Activated CD4-positive, alpha-beta T cell treated with anti-CD3 and anti-CD28 coated beads, Interleukin-2, amount 10 ng/mL, durations not matched to agents 7 days and 5 days (primary cell): ENCODE measurements around the gene FAT2. TPM values are rescaled to one million over a fixed set of nuclear protein-coding genes. Genes with fewer than 3 reads are reported as not detected.
"Not testable (repeated sequence)": the region's sequence is repeated elsewhere in the genome, so short reads cannot be mapped to it uniquely, and the experiment has no call there.

Source experiments
- CTCF ChIA-PET: fragments of 350-600 bp; sonication (Branson Sonifier 250); formaldehyde crosslinking; loops from one replicate; lab custom pipeline; 2021; ENCODE audit warnings: antibody characterized with exemption; lab: Charles Lee
- POLR2A ChIA-PET: fragments of 350-600 bp; sonication (Branson Sonifier 250); formaldehyde crosslinking; loops from one replicate; lab custom pipeline; 2021; ENCODE audit warnings: antibody characterized with exemption; lab: Charles Lee
- DNase-seq: peaks from one replicate; pipeline ENCODE4 v3.0.0-alpha.2; 2020
- H3K27ac Mint-ChIP-seq: one replicate; pipeline ENCODE4 v1.8.0; 2021; ENCODE audit warnings: mild to moderate bottlenecking, moderate library complexity, mixed read lengths
- H3K27me3 Mint-ChIP-seq: one replicate; pipeline ENCODE4 v1.8.0; 2021; ENCODE audit warnings: mixed read lengths
- H3K36me3 Mint-ChIP-seq: one replicate; pipeline ENCODE4 v1.8.0; 2021; ENCODE audit warnings: low read depth, mixed read lengths
- H3K4me1 Mint-ChIP-seq: one replicate; pipeline ENCODE4 v1.8.0; 2021; ENCODE audit warnings: mixed read lengths
- H3K4me3 Mint-ChIP-seq: one replicate; pipeline ENCODE4 v1.8.0; 2021; ENCODE audit warnings: mild to moderate bottlenecking, moderate library complexity, mixed read lengths
- H3K9me3 Mint-ChIP-seq: one replicate; pipeline ENCODE4 v1.8.0; 2021; ENCODE audit warnings: mixed read lengths
- total RNA-seq, 2 experiments: library from RNA; stranded (reverse); gene quantifications; one replicate each; pipeline ENCODE4 v1.2.3, GENCODE V29; 2021

Gene FAT2
- total RNA-seq, 2 experiments from 2014 or later: not detected

DNA sequence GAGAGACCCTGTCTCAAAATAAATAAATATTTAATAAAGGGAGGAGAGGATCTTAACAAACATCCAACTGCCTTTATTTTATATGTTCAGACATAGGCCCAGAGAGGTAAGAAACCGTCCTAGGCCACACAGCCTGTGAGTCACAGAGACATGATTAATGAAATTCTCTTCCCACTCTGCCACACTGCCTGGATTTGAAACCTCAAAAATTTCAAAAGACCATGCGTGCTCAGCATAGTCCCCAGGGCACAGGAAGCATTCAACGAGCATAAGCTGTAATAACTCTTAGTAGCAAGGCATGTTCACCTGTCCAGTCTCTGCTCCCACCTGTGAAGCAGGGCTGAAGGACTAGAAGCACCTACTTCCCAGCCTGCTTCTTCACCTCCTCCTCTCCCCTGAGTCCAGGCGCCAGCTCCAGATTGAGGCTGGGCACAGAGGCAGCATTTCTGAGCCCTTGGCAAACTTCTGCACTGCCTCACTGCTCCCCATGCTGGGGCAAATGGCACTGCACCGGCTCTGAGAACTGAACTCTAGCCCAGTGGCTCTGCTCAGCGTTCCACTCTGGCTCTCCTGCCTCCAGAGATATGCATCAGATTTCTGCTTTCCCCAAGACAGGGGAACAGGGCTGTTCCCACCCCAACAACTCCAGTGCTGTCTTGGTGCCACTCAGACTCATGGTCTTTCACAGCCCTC, 1.1 kb downstream of the FAT2 start:
- H3K27ac Mint-ChIP-seq: no peak overlapping the region
- H3K4me1 Mint-ChIP-seq: no peaks in the 10 kb centered on the region
- ChIA-PET POLR2A (no interaction called here), CTCF (interaction anchor here (1.6 kb wide), 1 partner anchor 24 kb away, joined by 3 read pairs; no protein-coding TSS in a partner anchor)
- no peaks in the 10 kb centered on the region for H3K36me3 Mint-ChIP-seq
- DNase-seq: no peak
- no peaks in the 10 kb centered on the region for H3K27me3 Mint-ChIP-seq
- no peaks in the 10 kb centered on the region for H3K9me3 Mint-ChIP-seq
- no peak overlapping the region for H3K4me3 Mint-ChIP-seq

DNA sequence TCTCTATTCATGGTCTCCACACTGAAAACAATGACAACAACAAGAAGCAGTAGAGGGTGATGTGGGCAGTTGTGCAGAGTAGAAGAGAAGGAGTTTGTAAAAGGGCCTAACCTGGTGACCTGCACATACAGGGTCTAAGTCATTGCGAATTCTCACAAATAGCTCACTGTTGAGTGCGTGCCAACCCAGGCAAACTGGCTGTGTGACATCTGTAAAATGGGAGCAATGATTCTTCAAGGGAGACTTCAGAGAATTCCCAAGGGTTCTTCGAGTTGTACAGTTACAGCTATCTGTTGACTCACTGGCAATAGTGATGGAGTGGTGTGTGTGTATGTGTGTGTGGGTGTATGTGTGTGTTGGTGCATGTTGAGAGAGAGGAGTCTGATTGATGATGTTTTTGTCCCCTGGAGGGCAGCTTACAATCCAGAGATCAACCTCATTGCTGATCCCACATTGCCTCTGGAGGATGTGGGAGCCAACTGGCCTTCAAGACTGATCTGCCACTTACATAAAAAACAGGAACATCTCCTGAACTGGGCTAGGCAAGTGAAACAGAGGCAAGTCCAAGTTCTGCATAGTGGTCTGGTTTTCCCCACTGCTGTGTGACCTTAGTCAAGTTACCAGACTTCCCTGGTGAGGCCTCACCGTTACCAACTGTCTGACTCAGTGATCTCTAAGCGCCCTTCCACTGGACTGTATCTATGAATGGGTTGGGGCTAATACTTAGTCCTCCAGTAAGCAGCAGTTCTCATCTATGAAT, 3.2 kb downstream of the FAT2 start:
- Mint-ChIP-seq H3K27me3 (no peaks in the 10 kb centered on the region), H3K4me1 (no peaks in the 10 kb centered on the region), H3K9me3 (no peaks in the 10 kb centered on the region), H3K27ac (no peak overlapping the region), H3K4me3 (no peak overlapping the region), H3K36me3 (no peaks in the 10 kb centered on the region)
- CTCF ChIA-PET: interaction anchor here (0.7 to 1.0 kb wide), 2 partner anchors 9 to 272 kb away, joined by 3 read pairs; no protein-coding TSS in a partner anchor
- POLR2A ChIA-PET: no interaction called here
- DNase-seq: no peak

DNA sequence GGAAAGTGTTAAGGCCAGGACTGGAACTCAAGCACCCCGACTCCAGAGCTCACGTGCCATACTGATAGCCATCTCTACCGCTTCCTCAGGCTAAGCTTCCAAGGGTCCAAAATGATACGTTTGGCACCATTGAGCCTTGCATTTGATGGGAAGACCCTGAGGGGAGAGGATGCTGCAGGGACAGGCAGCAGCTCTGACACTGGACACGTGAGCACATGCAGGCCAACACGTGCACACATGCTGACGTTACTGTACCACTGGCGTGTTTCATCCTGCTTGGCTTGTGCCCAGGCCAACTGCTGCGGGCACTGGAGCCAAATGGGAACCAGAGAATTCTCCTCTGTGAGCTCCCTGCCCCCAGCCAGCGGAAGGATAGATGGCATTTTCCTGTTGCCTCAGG, 5.2 kb downstream of the FAT2 start:
- CTCF ChIA-PET: interaction anchor here (0.6 to 1.2 kb wide), 2 partner anchors 13 to 401 kb away, joined by 4 read pairs; no protein-coding TSS in a partner anchor
- Mint-ChIP-seq H3K36me3 (no peaks in the 10 kb centered on the region), H3K27me3 (no peaks in the 10 kb centered on the region), H3K27ac (no peak overlapping the region), H3K4me1 (no peaks in the 10 kb centered on the region), H3K9me3 (no peaks in the 10 kb centered on the region), H3K4me3 (no peak overlapping the region)
- no peak for DNase-seq
- POLR2A ChIA-PET: interaction anchor here (0.7 kb wide), 1 partner anchor 8 kb away, joined by 3 read pairs; no protein-coding TSS in a partner anchor

DNA sequence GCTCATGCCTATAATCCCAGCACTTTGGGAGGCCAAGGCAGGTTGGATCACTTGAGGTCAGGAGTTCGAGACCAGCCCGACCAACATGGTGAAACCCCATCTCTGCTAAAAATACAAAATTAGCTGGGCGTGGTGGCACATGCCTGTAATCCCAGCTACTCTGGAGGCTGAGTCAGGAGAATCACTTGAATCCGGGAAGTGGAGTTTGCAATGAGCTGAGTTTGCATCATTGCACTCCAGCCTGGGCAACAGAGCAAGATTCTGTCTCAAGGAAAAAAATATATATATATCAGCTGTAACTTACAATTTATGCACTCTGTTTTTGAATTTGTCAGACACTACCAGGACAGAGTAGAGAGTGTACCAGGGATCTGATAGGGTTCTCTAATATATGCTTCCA, 5.8 kb downstream of the FAT2 start:
- ChIA-PET POLR2A (interaction anchor here (0.7 kb wide), 1 partner anchor 8 kb away, joined by 3 read pairs; no protein-coding TSS in a partner anchor), CTCF (interaction anchor here (0.7 to 1.2 kb wide), 2 partner anchors 13 to 520 kb away, joined by 3 to 4 read pairs; no protein-coding TSS in a partner anchor)
- H3K4me1 Mint-ChIP-seq, H3K36me3 Mint-ChIP-seq, DNase-seq, H3K27ac Mint-ChIP-seq, H3K9me3 Mint-ChIP-seq, H3K4me3 Mint-ChIP-seq, H3K27me3 Mint-ChIP-seq: not testable (repeated sequence)

DNA sequence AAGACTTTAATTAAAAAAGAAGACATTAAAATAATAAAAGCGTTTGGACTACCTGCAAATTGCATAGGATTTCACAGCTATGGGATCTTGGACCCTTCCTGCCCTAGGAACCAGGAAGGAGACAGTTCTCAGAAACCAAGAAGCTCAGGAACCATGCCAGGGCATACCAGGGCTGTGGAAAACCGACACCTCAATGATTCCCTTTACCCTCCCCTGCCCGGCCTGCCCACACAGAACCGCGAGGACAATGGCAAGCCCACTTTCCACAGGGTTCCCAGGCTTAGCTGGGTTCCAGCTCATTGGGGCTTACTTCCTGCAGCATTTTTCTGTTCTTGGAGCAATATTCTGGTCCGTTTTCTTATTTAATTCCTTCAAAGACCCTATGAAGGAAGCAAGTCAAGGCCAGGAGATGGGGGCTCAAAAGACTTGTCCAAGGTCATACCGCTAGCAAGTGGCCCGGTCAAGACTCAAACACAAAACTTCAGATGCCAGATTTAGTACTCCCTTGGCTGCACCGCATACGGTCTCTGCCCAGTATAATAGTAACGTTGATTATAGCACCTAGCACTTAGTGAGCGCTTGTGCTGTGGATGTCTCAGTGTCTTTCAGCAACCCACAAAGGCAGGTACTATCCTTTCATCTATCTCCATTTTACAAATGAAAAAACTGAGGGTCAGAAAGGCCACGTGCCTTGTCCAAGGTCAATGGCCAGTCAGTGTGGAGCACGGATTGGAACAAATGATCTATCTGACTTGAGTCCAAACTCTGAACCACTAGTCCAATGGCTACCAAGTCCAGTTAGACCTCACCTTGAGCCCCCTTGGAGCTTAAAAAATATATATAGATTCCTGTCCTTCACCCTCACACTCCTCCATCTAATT, 6.8 kb downstream of the FAT2 start:
- POLR2A ChIA-PET: no interaction called here
- CTCF ChIA-PET: no interaction called here

DNA sequence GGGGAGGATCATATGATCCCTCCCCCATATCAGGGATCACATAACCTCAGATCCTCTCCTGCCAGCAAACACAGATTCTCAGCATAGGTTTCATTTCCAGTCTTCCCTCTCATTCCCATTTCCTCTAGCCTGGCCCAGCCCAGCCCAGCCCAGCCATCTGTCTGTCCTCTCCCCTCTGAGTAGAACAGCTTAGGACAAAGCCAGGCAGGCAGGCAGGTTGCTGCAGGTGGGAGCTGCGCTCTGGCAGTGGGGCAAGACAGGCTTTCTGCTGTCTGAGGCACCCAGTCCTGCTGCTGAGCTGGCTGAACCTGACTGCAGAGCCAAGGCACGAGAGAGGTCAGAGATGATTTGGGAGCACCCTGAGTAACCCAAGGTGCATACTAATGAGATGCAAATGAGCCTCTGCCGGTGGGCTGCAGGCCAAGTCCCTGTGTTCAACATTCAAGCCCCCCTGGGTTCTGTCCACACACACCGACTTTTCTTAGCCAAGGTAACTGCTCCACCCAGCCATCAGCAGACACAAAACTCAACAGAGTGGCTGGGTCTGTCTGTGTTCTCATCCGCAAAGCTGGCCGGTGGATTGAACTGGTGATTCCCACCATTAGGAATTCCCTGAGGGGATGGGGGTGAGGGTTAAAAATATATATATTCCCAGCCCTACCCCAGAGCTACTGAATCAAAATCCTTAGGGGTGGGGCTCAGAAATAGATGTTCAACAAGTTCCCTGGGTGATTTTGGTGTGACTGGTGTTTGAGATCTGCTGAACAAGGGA, 9.1 kb downstream of the FAT2 start:
- DNase-seq: no peak
- no peaks in the 10 kb centered on the region for H3K27me3 Mint-ChIP-seq
- CTCF ChIA-PET: no interaction called here
- peaks cover 7% of the 10 kb centered on the region for H3K4me1 Mint-ChIP-seq
- no peaks in the 10 kb centered on the region for H3K9me3 Mint-ChIP-seq
- no peaks in the 10 kb centered on the region for H3K36me3 Mint-ChIP-seq
- POLR2A ChIA-PET: no interaction called here
- no peak overlapping the region for H3K4me3 Mint-ChIP-seq
- no peak overlapping the region for H3K27ac Mint-ChIP-seq

More for the DNA sequence above, 6.8 kb downstream of the FAT2 start:
- no peaks in the 10 kb centered on the region for H3K4me1 Mint-ChIP-seq
- H3K9me3 Mint-ChIP-seq: no peaks in the 10 kb centered on the region
- H3K27me3 Mint-ChIP-seq: no peaks in the 10 kb centered on the region
- H3K27ac Mint-ChIP-seq: no peak overlapping the region
- no peak for DNase-seq
- H3K4me3 Mint-ChIP-seq: no peak overlapping the region
- no peaks in the 10 kb centered on the region for H3K36me3 Mint-ChIP-seq

DNA sequence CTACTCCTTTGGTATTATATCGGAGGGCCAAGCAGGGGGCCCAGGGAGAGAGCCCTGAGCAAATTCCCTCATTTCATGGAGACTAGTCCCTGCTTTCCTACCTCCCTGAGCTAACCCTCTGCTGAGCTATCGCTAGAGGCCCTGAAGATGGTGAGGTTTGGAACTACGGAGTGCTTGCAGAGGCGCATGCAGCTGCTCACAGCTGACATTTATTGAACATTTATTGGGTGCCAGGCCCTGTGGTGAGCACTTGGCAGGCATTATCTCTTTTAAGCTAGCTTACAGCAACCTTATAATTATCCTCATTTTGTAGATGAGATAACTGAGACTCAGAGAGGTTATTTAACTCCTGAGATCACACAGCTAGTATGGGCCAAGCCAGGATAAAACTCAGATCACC, 9.8 kb downstream of the FAT2 start:
- no peaks in the 10 kb centered on the region for H3K27me3 Mint-ChIP-seq
- peaks cover 8% of the 10 kb centered on the region for H3K4me1 Mint-ChIP-seq
- DNase-seq: no peak
- no peak overlapping the region for H3K27ac Mint-ChIP-seq
- CTCF ChIA-PET: no interaction called here
- POLR2A ChIA-PET: no interaction called here
- H3K4me3 Mint-ChIP-seq: no peak overlapping the region
- H3K9me3 Mint-ChIP-seq: no peaks in the 10 kb centered on the region
- no peaks in the 10 kb centered on the region for H3K36me3 Mint-ChIP-seq

DNA sequence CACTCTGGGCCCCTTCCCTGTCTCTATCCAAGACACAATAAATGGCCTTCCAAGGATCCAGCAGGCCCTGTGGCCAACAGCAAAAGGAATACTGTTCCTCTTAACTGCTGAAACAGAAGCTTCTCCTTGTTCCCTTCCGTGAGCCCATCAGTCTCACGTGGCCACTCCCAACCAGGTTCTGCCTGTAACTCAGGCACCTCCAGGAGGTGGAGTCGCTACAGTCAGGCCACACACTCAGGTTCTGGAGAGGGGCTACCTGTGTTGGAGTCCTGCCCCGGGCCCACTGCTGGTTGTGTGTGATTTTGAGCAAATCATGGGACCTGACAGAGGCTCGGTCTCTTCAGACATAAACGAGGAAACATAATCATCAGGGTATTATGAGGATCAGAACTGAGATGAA, 10.3 kb downstream of the FAT2 start:
- no peak for DNase-seq
- ChIA-PET POLR2A (no interaction called here), CTCF (no interaction called here)
- Mint-ChIP-seq H3K27me3 (no peaks in the 10 kb centered on the region), H3K4me3 (no peak overlapping the region), H3K27ac (no peak overlapping the region), H3K9me3 (no peaks in the 10 kb centered on the region), H3K36me3 (no peaks in the 10 kb centered on the region), H3K4me1 (peaks cover 8% of the 10 kb centered on the region)

DNA sequence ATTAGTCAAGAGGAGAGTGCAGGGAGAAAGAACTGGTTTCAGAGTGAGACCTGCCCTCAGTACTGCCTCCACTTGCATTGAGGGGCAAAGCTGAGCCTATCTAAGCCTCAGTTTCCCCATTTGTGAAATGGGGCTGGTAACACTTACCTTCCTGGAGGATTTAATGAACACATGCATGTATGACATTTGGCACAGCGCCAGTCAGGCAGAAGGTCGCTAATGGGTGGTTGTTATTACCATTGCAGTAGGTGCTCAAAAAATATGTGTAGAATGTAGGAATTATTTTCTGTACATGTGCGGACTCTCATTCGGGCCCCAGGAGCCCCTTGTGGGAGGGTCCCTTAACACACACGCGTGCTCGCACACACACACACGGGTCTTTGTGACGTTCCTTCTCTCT, 10.9 kb downstream of the FAT2 start:
- ChIA-PET CTCF (interaction anchor here (0.6 to 0.7 kb wide), 2 partner anchors 47 to 191 kb away, joined by 3 read pairs; no protein-coding TSS in a partner anchor), POLR2A (interaction anchor here (0.6 kb wide), 1 partner anchor 146 kb away, joined by 6 read pairs; no protein-coding TSS in a partner anchor)
- no peaks in the 10 kb centered on the region for H3K27me3 Mint-ChIP-seq
- no peak overlapping the region for H3K27ac Mint-ChIP-seq
- H3K9me3 Mint-ChIP-seq: no peaks in the 10 kb centered on the region
- H3K4me3 Mint-ChIP-seq: no peak overlapping the region
- DNase-seq: no peak
- H3K36me3 Mint-ChIP-seq: no peaks in the 10 kb centered on the region
- H3K4me1 Mint-ChIP-seq: peaks cover 8% of the 10 kb centered on the region

DNA sequence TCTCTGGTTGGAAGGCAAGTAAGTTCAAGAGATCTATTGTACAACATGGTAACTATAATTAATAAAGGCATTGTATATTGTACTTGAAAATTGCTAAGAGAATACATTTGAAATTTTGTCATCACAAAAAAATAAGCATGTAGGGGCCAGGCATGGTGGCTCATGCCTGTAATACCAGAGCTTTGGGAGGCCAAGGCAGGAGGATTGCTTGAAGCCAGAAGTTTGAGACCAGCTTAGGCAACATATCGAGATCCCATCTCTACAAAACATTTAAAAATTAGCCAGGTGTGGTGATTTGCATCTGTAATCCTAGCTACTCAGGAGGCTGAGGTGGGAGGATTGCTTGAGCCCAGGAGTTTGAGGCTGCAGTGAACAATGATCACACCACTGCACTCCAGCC, 12.0 kb downstream of the FAT2 start:
- H3K4me3 Mint-ChIP-seq, POLR2A ChIA-PET, H3K9me3 Mint-ChIP-seq, H3K27ac Mint-ChIP-seq, H3K36me3 Mint-ChIP-seq, CTCF ChIA-PET, H3K27me3 Mint-ChIP-seq, H3K4me1 Mint-ChIP-seq, DNase-seq: not testable (repeated sequence)

DNA sequence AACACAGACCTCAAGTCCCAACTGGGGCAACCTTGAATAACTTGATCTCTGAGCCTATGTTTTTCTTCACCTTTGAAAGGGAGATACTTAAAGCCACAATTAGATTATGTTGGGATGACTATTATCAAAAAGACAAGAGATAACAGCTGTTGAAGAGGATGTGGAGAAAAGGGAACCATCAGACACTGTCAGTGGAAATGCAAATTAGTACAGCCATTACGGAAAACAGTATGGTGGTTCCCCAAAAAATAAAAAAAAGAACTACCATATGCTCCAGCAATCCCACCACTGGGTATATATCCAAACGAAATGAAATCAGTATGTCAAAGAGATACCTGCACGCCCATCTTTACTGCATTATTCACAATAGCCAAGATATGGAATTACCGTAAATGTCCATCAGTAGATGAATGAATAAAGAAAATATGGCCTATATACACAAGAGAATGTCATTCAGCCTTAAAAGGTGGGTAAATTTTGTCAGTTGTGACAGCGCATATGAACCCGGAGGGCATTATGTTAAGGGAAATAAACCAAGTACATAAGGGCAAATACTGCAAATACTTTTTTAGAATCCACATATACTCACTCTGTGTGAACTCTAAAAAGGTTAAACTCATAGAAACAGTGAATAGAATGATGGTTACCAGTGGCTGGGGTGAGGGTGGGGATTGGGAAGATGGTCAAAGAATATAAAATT, 12.7 kb downstream of the FAT2 start:
- no peak overlapping the region for H3K27ac Mint-ChIP-seq
- no peaks in the 10 kb centered on the region for H3K27me3 Mint-ChIP-seq
- peaks cover 8% of the 10 kb centered on the region for H3K4me1 Mint-ChIP-seq
- no peak overlapping the region for H3K4me3 Mint-ChIP-seq
- H3K9me3 Mint-ChIP-seq: no peaks in the 10 kb centered on the region
- DNase-seq: no peak
- H3K36me3 Mint-ChIP-seq: no peaks in the 10 kb centered on the region
- POLR2A ChIA-PET: interaction anchor here (0.7 kb wide), 1 partner anchor 7 kb away, joined by 3 read pairs; no protein-coding TSS in a partner anchor
- CTCF ChIA-PET: interaction anchor here (0.6 kb wide), 1 partner anchor 85 kb away, joined by 5 read pairs; no protein-coding TSS in a partner anchor
